Fibroblast of mammary gland (primary cell): ENCODE results near the gene ATPAF1.

Experiments used
- DNase-seq: peaks from one replicate; pipeline ENCODE4 v3.0.0-alpha.2; 2010; ENCODE audit warnings: low read depth
- H3K4me3 ChIP-seq: 2 replicates; pipeline ENCODE4 v1.5.1; 2011; ENCODE audit warnings: low read depth, mild to moderate bottlenecking, low read length, moderate library complexity; ENCODE audit not compliant: control insufficient read depth
- CTCF ChIP-seq: conservative IDR thresholded peaks from 2 replicates; pipeline ENCODE4 v1.5.1; 2011; ENCODE audit warnings: low read depth, low read length, inconsistent platforms; ENCODE audit not compliant: control insufficient read depth, insufficient read depth

ATPAF1 gene

GRCh38 chr1:46689356-46689755, 21.2 kb upstream of the ATPAF1 start:
- no peak for TF ChIP-seq CTCF
- DNase-seq = no peak
- no peak overlapping the region for H3K4me3 ChIP-seq

- no peak for TF ChIP-seq CTCF
Measured at GRCh38 chr1:46687921-46688509, 19.9 kb upstream of the ATPAF1 start.

GRCh38 chr1:46687093-46687659, 19.0 kb upstream of the ATPAF1 start:
- peak; percentile 49 for DNase-seq
- H3K4me3 ChIP-seq = no peak overlapping the region
- TF ChIP-seq CTCF = no peak

More at GRCh38 chr1:46687921-46688509, 19.9 kb upstream of the ATPAF1 start:
- DNase-seq = no peak
- no peak overlapping the region for H3K4me3 ChIP-seq

- H3K4me3 ChIP-seq = no peak overlapping the region
- DNase-seq = no peak
- no peak for TF ChIP-seq CTCF
Measured at GRCh38 chr1:46686255-46686654, 18.1 kb upstream of the ATPAF1 start.

- no peak for TF ChIP-seq CTCF
- no peak overlapping the region for H3K4me3 ChIP-seq
- no peak for DNase-seq
Measured at GRCh38 chr1:46684670-46685069, 16.5 kb upstream of the ATPAF1 start.

GRCh38 chr1:46682064-46682463, 13.9 kb upstream of the ATPAF1 start:
- no peak for DNase-seq
- no peak overlapping the region for H3K4me3 ChIP-seq
- TF ChIP-seq CTCF = no peak
